Neural cell (in vitro differentiated cells): Measurements from ENCODE around the gene ZSWIM1.

ENCODE experiments used
- POLR2AphosphoS5 ChIP-seq: IDR thresholded peaks from 2 replicates; pipeline ENCODE4 v1.6.1; 2012
- TF ChIP-seq, protein P1 (sequence below): fragments of 450-650 bp; IDR thresholded peaks from 2 replicates; pipeline ENCODE4 v1.5.1; 2014; ENCODE audit warnings: antibody characterized with exemption, mild to moderate bottlenecking, moderate library complexity; ENCODE audit not compliant: poor library complexity, severe bottlenecking
- TF ChIP-seq, protein P2 (sequence below): IDR thresholded peaks from 2 replicates; pipeline ENCODE4 v1.6.1; 2012; ENCODE audit warnings: borderline replicate concordance

DNA sequence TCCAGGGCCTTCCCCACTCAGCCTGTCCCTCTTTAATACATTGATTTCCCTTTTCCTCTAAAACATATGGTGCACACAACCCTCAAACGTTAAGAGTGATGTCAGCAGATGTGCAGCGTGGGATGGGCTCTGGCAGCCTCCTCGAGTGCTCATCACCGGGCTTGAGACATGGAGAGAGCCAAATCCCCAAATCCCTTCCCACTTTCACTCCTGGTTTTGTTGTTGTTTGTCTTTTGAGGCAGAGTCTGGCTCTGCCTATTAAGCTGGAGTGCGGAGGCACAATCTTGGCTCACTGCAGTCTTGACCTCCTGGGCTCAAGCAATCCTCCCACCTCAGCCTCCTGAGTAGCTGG, 36.7 kb downstream of the ZSWIM1 start:
- TF ChIP-seq, protein P1, sequence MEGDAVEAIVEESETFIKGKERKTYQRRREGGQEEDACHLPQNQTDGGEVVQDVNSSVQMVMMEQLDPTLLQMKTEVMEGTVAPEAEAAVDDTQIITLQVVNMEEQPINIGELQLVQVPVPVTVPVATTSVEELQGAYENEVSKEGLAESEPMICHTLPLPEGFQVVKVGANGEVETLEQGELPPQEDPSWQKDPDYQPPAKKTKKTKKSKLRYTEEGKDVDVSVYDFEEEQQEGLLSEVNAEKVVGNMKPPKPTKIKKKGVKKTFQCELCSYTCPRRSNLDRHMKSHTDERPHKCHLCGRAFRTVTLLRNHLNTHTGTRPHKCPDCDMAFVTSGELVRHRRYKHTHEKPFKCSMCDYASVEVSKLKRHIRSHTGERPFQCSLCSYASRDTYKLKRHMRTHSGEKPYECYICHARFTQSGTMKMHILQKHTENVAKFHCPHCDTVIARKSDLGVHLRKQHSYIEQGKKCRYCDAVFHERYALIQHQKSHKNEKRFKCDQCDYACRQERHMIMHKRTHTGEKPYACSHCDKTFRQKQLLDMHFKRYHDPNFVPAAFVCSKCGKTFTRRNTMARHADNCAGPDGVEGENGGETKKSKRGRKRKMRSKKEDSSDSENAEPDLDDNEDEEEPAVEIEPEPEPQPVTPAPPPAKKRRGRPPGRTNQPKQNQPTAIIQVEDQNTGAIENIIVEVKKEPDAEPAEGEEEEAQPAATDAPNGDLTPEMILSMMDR = no peak
- TF ChIP-seq, protein P2, sequence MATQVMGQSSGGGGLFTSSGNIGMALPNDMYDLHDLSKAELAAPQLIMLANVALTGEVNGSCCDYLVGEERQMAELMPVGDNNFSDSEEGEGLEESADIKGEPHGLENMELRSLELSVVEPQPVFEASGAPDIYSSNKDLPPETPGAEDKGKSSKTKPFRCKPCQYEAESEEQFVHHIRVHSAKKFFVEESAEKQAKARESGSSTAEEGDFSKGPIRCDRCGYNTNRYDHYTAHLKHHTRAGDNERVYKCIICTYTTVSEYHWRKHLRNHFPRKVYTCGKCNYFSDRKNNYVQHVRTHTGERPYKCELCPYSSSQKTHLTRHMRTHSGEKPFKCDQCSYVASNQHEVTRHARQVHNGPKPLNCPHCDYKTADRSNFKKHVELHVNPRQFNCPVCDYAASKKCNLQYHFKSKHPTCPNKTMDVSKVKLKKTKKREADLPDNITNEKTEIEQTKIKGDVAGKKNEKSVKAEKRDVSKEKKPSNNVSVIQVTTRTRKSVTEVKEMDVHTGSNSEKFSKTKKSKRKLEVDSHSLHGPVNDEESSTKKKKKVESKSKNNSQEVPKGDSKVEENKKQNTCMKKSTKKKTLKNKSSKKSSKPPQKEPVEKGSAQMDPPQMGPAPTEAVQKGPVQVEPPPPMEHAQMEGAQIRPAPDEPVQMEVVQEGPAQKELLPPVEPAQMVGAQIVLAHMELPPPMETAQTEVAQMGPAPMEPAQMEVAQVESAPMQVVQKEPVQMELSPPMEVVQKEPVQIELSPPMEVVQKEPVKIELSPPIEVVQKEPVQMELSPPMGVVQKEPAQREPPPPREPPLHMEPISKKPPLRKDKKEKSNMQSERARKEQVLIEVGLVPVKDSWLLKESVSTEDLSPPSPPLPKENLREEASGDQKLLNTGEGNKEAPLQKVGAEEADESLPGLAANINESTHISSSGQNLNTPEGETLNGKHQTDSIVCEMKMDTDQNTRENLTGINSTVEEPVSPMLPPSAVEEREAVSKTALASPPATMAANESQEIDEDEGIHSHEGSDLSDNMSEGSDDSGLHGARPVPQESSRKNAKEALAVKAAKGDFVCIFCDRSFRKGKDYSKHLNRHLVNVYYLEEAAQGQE = no peak
- no peak for TF ChIP-seq POLR2AphosphoS5
